Skeletal muscle tissue (tissue), 4 donors: Measurements from ENCODE around the gene SECISBP2. TPM values are rescaled to one million over a fixed set of nuclear protein-coding genes. Genes with fewer than 3 reads are reported as not detected.
A peak's percentile ranks its signal among the peaks of the same experiment; 100 is the strongest.

ENCODE experiments used
- H3K27ac ChIP-seq: one replicate; pipeline ENCODE4 v1.7.0; 2013; ENCODE audit warnings: mild to moderate bottlenecking, low read depth, low read length, inconsistent platforms
- H3K27me3 ChIP-seq, 3 donors: one replicate each; pipeline ENCODE4 v1.7.0; 2013; ENCODE audit warnings: low read length in 3 of 3; ENCODE audit not compliant: control insufficient read depth in 3 of 3, insufficient read depth in 3 of 3
- H3K36me3 ChIP-seq, 3 donors: one replicate each; pipeline ENCODE4 v1.7.0; 2013; ENCODE audit warnings: low read length in 3 of 3; ENCODE audit not compliant: control insufficient read depth in 3 of 3, insufficient read depth in 3 of 3
- H3K4me1 ChIP-seq, 3 donors: one replicate each; pipeline ENCODE4 v1.7.0; 2013; ENCODE audit warnings: low read length in 3 of 3, mild to moderate bottlenecking in 3 of 3; ENCODE audit not compliant: control insufficient read depth in 3 of 3, insufficient read depth in 3 of 3
- H3K4me3 ChIP-seq, 3 donors: one replicate each; pipeline ENCODE4 v1.7.0; 2013; ENCODE audit warnings: low read length in 3 of 3
- H3K9ac ChIP-seq, 3 donors: one replicate each; pipeline ENCODE4 v1.7.0; 2013; ENCODE audit warnings: low read length in 3 of 3, mild to moderate bottlenecking in 3 of 3, moderate library complexity in 2 of 3, low read depth in 1 of 3
- H3K9me3 ChIP-seq, 3 donors: one replicate each; pipeline ENCODE4 v1.7.0; 2013; ENCODE audit warnings: low read length in 3 of 3; ENCODE audit not compliant: control insufficient read depth in 3 of 3
- total RNA-seq: library from RNA; depleted of rRNA; stranded (reverse); fragments of >200 nt; gene quantifications from one replicate; pipeline ENCODE4 v1.2.3, GENCODE V29; 2014
- donor health status: Osteomylitis.

SECISBP2 gene
- total RNA-seq, 1 donor from 2014 or later: 42.8 TPM

- Histone ChIP-seq H3K27me3 (no peaks in the 10 kb centered on the region), H3K36me3 (peaks cover 71 to 90% (median 83%) of the 10 kb centered on the region in 3 donors), H3K4me1 (peaks cover 33 to 40% (median 36%) of the 10 kb centered on the region in 3 donors), H3K4me3 (no peak overlapping the region), H3K9me3 (no peaks in the 10 kb centered on the region), H3K27ac (no peak overlapping the region), H3K9ac (no peak overlapping the region)
Observed at GRCh38 chr9:89353989-89354388, 35.7 kb downstream of the SECISBP2 start.

DNA sequence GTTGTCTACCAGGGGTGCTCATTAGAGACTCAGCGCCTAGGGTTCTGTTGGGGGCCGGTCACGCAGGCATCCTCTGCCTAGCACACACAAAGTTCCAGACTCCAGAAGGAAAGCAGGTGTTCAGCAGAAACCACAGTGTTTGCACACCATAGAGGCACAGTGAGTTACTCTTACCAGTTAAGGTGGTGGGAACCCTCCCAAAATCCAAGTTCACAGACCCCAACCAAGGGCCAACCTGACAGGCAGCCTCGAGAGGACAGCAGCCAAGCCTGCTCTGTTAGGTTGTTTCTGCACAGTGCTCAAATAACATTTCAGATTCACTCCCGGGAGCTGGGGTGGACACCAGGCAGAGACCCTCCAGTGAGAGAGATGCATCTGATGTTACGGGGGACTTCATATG, 36.2 kb downstream of the SECISBP2 start:
- no peaks in the 10 kb centered on the region for H3K27me3 ChIP-seq
- no peak overlapping the region for H3K4me3 ChIP-seq
- peaks cover 68 to 87% (median 79%) of the 10 kb centered on the region in 3 donors for H3K36me3 ChIP-seq
- no peak overlapping the region for H3K27ac ChIP-seq
- H3K4me1 ChIP-seq: peaks cover 33 to 43% (median 38%) of the 10 kb centered on the region in 3 donors
- H3K9ac ChIP-seq: no peak overlapping the region
- H3K9me3 ChIP-seq: no peaks in the 10 kb centered on the region

- Histone ChIP-seq H3K4me3 (no peak overlapping the region), H3K4me1 (peaks cover 31 to 50% (median 49%) of the 10 kb centered on the region in 3 donors), H3K27ac (no peak overlapping the region), H3K9me3 (no peaks in the 10 kb centered on the region), H3K36me3 (peaks cover 60 to 81% (median 73%) of the 10 kb centered on the region in 3 donors), H3K27me3 (no peaks in the 10 kb centered on the region), H3K9ac (no peak overlapping the region)
Observed at GRCh38 chr9:89356782-89357181, 38.5 kb downstream of the SECISBP2 start.

- no peak overlapping the region for H3K4me3 ChIP-seq
- H3K4me1 ChIP-seq: peaks cover 24 to 46% (median 42%) of the 10 kb centered on the region in 3 donors
- H3K27ac ChIP-seq: peak overlapping the region; percentile 58
- no peaks in the 10 kb centered on the region for H3K9me3 ChIP-seq
- no peak overlapping the region for H3K9ac ChIP-seq
- H3K27me3 ChIP-seq: no peaks in the 10 kb centered on the region
- H3K36me3 ChIP-seq: peaks cover 61 to 81% (median 76%) of the 10 kb centered on the region in 3 donors
Observed at GRCh38 chr9:89357331-89358197, 39.3 kb downstream of the SECISBP2 start.

DNA sequence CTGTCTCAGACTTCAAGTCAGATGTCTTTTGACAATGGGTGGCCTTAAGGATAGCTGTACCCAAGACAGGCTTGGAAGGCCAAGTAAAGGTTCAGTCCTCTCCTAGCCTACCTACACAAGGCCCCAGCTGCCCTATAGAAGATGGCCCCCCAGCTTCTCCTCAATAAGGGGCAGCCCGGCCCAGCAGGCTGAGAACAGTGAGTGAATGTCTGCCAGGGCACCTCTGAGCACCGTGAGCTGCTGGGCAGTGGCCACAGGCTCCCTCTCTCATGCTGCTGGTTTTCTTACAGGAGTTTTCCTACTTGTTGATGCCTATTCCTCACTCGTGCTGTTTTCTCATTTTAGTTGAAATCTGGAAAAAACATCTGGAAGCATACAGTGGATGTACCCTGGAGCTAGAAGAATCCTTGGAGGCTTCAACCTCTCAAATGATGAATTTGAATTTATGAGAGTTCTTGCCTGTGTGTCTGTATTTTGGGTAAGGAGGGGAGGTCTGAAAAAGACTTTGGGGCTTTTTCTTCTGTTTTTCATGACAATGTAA, 40.1 kb downstream of the SECISBP2 start:
- Histone ChIP-seq H3K4me1 (peaks cover 18 to 39% (median 37%) of the 10 kb centered on the region in 3 donors), H3K27ac (peak overlapping the region; percentile 58), H3K9ac (peak overlapping the region in 2 of 3 donors; percentile 14 to 35), H3K4me3 (no peak overlapping the region), H3K27me3 (no peaks in the 10 kb centered on the region), H3K9me3 (no peaks in the 10 kb centered on the region), H3K36me3 (peaks cover 63 to 75% (median 70%) of the 10 kb centered on the region in 3 donors)

DNA sequence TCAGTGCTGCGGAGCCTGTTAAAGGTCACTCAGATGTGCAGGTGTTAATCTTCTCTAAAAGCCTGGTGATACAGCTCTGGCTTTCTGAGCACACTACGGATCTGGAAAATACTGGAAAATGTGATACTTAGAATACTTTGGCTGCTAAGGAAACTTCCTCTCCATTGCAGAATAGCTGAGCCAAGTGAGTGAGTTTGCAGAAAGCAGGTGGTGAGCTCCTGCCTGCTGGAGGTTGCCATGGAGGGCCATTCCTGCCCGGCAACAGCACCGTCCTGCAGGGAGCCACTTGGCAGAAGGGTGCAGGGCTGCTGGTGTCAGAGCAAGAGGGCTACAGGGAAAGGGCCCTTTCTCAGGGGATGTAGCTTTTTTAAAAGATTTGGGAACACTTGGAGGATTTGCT, 40.7 kb downstream of the SECISBP2 start:
- Histone ChIP-seq H3K27ac (peak overlapping the region; percentile 58), H3K9ac (peak overlapping the region in 2 of 3 donors; percentile 35 to 52), H3K36me3 (peaks cover 64 to 70% (median 65%) of the 10 kb centered on the region in 3 donors), H3K4me3 (no peak overlapping the region), H3K4me1 (peaks cover 18 to 39% (median 37%) of the 10 kb centered on the region in 3 donors), H3K9me3 (no peaks in the 10 kb centered on the region), H3K27me3 (no peaks in the 10 kb centered on the region)

GRCh38 chr9:89359751-89360261, 41.5 kb downstream of the SECISBP2 start:
- no peaks in the 10 kb centered on the region for H3K9me3 ChIP-seq
- H3K36me3 ChIP-seq: peaks cover 56 to 62% (median 57%) of the 10 kb centered on the region in 3 donors
- peak overlapping the region; percentile 48 for H3K27ac ChIP-seq
- H3K4me3 ChIP-seq: no peak overlapping the region
- H3K4me1 ChIP-seq: peaks cover 18 to 39% (median 34%) of the 10 kb centered on the region in 3 donors
- peak overlapping the region; percentile 24 to 54 (median 52) for H3K9ac ChIP-seq
- no peaks in the 10 kb centered on the region for H3K27me3 ChIP-seq

DNA sequence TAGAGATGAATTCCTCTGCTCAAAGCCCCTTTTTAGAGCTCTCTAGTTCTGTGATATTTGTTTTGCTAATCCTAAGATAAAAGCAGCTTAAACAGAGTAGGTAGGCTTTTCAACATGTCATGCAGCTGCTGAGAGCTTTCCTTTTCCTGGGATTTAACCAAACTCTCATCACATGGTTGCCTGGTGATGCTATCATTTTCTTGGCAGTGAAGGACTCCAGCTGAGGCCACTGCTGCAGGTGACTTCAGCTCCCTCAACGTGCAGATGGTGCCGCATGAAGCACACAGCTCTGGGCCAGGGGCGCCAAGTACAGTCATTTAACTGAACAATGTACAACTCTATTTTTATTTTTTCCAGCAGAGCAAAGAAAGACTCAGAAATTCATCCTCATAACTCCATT, 42.2 kb downstream of the SECISBP2 start:
- peaks cover 51 to 56% (median 52%) of the 10 kb centered on the region in 3 donors for H3K36me3 ChIP-seq

GRCh38 chr9:89361031-89361430, 42.7 kb downstream of the SECISBP2 start:
- Histone ChIP-seq H3K4me1 (peaks cover 18 to 39% (median 34%) of the 10 kb centered on the region in 3 donors), H3K9me3 (no peaks in the 10 kb centered on the region), H3K36me3 (peaks cover 50 to 52% (median 51%) of the 10 kb centered on the region in 3 donors), H3K27me3 (no peaks in the 10 kb centered on the region), H3K4me3 (no peak overlapping the region), H3K9ac (no peak overlapping the region), H3K27ac (peak overlapping the region; percentile 48)

More for the DNA sequence above, 42.2 kb downstream of the SECISBP2 start:
- H3K4me3 ChIP-seq: no peak overlapping the region
- no peak overlapping the region for H3K9ac ChIP-seq
- peak overlapping the region; percentile 48 for H3K27ac ChIP-seq
- no peaks in the 10 kb centered on the region for H3K9me3 ChIP-seq
- no peaks in the 10 kb centered on the region for H3K27me3 ChIP-seq
- H3K4me1 ChIP-seq: peaks cover 18 to 39% (median 34%) of the 10 kb centered on the region in 3 donors
